Measurements from ENCODE around the gene DCAF7.

DNA sequence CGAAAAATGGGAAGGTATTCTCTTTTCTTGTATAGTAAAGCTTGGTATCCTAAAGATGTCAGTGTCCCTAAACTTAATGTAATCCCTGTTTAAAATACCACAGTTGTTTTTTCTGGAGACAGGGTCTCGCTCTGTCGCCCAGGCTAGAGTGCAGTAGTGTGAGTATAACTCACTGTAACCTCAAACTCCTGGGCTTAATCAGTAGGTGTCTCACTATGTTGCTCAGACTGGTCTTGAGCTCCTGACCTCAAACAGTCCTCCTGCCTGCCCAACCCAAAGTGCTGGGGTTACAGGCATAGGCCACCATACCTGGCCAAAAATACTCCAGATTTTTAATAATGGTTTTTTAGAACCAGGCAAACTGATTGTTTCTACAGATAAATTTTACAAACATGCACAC lies 8.2 kb downstream of the DCAF7 start:
- no peak for TF ChIP-seq POLR2AphosphoS5 (IDR thresholded peaks at IDR 0.05; ENCODE audit: low read depth, low read length)
- no peak for TF ChIP-seq TAF1 (IDR thresholded peaks at IDR 0.05; ENCODE audit: borderline replicate concordance, insufficient read depth, low read length)
- no peak for TF ChIP-seq REST (IDR thresholded peaks at IDR 0.05; ENCODE audit: insufficient read depth in 1 of 2, low read depth in 2 of 2, low read length in 2 of 2)
- no peak for TF ChIP-seq FOXP2 (optimal IDR thresholded peaks at IDR 0.05; ENCODE audit: borderline replicate concordance, extremely low read depth, extremely low read length, insufficient read depth)
- no peak for TF ChIP-seq SIN3A (IDR thresholded peaks at IDR 0.05; ENCODE audit: borderline replicate concordance, insufficient read depth, low read length)

All from PFSK-1 (cell line).